NCI-H526 treated with DMSO at 0.1 percent for 48 hours (cell line): Measurements from ENCODE around the gene TC2N.
"Not testable (repeated sequence)": the region's sequence is repeated elsewhere in the genome, so short reads cannot be mapped to it uniquely, and the experiment has no call there.

Experiments used
- DNase-seq: peaks from one replicate; lab custom pipeline; 2025; lab: John Stamatoyannopoulos, UW

Gene TC2N

DNA sequence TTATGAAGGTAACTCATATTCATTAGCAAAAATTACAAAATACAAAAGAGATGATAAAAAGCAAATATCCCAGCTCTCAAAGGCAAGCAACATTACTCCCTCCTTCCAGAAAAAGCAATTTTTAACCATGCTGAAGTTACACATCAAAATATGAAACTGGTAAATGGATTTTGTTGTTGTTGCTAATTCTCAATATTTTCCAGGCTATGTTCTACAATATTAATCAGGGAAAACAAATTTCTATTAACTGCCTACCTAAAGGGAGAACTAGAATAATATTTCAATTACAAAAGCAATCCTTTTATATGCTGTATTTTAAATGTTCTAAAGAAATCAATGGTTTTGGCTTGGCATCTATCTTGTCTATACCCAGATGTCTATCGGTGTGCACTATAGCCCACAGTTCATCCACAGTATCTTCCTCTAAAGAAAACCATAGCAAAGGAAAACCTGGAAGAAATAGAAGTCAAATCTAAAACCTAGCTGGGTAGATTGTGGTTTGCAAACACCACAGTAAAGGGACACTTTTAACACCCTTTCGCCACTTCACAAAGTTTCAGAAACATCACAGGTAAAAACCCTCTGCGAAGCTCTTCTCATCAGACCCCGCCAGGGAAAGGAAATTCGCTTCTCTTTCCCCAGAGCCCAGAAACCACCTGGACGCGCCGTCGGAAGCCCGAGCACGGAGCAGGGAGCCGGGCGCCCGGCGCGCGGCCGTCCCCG, 32.0 kb downstream of the TC2N start:
- DNase-seq = no peak

DNA sequence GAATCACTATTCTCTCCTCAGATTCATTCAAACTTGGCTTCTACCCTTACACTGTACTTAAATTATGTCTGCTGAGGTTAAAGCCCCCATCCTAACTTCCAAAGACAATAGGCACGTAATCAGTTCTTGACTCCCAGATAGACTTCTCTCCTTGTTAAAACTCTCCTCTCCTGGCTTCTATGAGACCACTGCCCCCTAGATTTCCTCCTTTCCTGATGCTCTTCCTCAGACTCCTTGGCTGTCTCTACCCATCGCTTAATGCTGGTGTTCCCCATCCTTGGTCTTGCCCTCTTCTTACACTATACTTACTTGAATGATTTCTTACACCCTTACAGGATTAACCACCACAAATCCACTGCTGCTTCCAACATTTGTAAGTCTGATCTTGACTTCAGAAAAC, 32.8 kb downstream of the TC2N start:
- no peak for DNase-seq

DNA sequence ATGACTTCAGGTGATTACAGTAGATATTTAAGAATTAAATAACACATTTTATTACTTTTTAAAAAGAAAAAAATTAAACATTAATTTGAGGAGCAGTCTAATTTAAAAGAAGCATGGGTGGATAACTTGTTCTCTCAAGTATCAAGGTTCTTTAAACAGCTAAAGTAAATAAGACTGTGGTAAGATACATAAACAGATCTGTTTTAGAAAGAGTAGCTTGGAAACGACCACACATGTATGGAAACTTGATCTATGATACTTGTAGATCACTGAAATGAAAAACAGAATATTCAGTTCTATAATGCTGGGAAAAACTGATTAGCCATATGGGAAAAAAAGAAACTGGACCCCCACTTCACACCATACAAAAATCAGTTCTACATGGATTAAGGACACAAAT, 36.0 kb downstream of the TC2N start:
- DNase-seq = peak; percentile 66

DNA sequence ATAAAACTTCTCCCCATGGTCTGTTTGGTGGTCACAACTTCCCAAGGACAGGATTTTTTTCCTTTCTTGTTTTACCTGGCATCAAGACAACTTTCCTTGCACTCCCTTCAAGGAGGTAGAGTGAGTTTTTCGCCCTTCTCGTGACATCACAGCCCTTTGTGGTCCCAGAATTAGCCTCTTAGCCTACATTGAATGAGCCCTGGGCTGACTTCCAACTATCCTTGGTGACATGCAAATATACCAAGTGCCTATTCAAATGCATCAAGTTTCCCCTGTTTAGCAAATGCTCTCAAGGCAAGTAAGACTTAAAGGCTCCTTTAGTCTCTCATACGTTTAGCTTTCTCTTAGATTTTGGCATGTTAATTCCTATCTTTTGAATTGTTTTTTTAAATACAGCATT, 36.6 kb downstream of the TC2N start:
- peak; percentile 86 for DNase-seq

DNA sequence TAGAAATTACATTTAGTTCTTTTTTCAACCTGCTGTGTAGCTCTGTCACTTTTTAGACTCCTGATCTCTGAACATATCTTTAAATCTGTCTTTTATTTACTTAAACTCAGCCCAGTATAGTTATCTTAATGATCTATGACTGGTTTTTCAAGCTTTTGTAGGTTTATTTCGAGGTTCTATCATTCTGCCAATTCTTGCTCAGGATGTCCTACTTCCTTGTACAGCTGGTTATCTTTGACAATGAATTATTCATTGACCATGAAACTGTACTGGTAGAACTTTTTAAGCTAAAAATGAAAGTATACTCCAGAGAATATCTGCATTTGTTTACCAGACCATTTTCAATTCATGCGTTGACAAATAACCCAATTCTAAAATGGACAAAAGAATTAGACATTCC, 37.8 kb downstream of the TC2N start:
- DNase-seq = no peak

DNA sequence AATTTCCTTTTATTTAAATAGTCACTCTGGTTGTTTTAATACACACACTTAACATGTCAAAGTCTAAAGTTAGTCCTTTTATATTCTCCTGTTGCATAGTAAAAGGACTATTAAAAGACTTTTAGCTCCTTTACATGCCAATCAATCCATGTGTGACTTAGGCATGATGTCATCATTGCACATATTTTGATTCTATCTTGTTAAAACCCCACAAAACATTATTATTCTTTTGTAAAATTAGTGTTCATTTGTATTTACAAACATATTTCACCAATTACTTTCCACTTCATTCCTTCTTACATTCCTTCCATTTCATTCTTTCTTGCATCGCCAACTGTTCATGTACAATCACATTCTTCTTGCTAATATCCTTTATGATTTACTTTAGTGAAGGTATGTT, 39.6 kb downstream of the TC2N start:
- no peak for DNase-seq

DNA sequence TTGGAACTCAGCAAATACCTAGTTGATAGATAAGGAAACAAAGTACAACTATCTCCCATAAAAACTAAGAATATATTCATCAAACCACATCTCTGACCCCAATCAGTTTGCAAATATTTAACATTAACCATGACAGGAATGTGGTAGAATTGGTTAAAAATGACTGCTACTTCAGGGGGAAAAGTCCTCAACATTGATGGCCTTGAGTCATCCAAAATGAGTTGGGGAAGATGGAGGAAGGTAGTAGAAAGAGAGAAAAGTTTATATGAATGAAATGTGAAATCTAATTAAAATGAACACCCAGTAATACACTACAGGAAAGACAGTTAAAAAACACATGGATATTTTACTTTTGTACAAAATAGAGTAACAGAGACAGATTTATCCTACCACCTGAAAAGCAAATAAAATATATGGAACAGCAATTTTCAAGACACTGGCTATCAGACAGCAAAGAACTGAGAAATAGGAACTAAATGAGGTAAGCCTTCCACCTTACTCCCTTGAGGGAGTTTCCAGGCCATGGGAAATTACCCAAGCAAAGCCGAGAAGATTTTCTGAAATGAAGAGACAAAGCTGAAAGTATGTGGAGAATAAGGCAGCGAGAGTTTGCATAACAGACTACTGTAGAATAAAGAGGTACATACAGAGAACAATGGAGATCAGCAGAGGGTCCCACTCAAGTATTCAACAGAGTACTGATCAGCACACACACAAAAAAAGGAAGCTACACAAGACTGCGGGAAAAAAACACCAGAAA, 49.6 kb downstream of the TC2N start:
- DNase-seq = no peak

DNA sequence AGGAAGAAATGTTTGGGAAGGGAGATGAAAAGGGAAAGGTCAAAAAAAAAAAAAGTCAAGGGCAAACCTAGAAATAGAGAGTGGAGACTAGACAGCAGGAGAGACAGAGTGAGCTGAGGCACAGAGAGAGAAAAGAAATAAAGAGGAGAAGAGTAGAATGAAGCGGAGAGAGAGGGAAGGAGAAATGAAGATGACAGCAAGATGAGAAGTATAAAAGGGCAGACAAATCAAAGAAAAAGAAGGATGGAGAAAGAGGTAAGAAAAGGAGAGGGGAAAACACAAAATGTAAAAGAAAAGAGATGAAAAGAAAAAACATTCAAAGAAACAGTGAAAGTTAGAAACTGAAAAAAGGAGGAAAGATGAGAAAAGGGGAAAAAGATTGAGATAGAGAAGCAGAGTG, 53.0 kb downstream of the TC2N start:
- DNase-seq = no peak

DNA sequence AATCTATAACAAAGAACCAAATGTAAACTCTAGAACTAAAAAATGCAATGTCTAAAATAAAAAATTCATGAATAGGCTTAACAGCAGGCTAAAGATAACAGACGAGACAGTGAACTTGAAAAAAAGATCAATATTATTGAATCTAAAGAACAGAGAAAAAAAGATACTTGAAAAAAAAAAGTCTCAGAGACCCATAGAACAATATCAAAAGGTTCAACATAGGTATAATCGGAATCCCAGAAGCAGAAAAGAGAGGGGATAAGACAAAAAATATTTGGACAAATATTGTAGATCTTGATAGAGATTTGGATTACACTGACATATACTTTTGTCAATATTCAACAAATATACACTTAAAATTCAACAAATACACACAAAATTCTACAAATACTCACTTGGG, 56.6 kb downstream of the TC2N start:
- DNase-seq = no peak

DNA sequence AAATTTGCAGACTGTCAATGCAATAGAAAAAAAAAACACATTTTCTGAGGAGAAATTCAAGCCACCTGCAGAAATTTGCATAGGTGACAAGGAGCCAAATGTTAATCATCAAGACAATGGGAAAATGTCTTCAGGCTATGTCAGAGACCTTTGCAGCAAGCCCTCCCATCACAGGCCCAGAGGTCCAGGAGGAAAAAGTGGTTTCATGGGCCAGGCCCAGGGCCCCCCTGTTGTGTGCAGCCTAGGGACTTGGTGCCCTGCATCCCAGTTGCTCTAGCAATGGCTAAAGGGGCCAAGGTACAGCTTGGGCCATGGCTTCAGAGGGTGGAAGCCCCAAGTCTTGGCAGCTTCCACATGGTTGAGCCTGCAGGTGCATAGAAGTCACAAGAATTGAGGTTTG, 60.6 kb downstream of the TC2N start:
- no peak for DNase-seq

DNA sequence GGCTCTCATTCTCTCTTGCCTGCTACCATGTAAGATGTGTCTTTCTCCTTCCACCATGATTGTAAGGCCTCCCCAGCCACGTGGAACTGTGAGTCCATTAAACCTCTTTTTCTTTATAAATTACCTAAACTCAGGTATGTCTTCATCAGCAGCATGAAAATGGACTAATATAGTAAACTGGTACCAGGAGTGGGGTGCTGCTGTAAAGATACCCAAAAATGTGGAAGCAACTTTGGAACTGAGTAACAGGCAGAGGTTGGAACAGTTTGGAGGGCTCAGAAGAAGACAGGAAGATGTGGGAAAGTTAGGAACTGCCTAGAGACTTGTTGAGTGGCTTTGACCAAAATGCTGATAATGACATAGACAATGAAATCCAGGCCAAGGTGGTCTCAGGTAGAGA, 61.2 kb downstream of the TC2N start:
- not testable (repeated sequence) for DNase-seq

DNA sequence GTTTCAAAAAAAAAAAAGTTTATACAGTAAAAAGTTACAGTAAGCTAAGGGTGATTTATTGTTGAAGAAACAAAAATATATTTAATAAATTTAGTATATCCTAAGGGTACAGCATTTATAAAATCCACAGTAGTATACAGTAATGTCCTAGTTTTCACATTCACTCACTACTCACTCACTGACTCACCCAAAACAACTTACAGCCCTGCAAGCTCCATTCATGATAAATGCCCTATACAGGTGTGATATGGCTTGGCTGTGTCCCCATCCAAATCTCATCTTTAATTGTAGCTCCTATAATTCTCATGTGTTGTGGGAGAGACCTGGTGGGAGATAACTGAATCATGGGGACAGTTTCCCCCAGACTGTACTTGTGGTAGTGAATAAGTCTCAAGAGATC, 61.7 kb downstream of the TC2N start:
- DNase-seq = no peak

DNA sequence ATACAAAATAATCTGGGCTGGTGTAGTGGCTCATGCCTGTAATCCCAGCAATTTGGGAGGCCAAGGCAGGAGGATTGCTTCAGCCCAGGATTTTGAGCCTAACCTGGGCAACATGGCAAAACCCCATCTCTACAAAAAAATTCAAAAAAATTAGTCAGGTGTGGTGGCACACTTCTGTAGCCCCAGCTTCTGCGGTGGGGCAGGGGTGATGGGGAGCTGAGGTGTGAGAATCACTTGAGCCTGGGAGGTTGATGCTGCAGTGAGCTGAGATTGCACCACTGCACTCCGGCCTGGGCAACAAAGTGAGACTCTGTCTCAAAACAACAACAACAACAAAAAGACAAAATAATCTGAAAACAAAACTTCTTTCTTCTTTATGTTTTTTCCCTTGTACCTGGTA, 66.0 kb downstream of the TC2N start:
- no peak for DNase-seq

DNA sequence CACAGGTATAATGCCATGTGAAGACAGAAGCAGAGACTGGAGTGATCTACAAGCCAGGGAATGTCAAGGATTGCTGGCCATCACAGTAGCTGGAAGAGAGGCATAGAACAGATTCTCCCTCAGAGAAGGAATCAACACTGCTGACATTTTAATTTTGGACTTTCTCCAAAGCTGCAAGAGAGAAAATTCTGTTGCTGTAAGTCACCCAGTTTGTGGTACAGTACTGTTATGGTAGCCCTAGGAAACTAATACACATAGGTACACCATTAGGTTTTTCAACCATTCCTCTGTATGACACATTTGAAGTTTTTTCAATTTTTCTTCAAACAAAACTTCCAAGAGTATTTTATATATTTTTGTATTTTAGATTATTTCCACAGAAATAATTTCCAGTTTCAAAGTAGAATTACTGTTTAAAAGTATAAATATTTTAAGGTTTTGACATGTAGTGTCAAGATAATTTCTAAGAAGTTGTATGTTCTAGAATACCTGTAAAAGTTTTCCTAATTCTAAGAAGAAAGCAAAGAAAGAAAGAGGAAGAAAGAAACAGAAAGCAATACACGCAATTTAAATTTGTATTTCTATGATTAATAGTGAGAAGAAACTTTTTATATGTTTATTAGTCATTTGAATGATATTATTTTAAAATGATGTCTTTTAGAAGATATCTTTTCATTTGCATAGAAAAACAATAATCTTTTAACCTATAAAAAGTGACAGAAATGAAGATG, 70.6 kb downstream of the TC2N start:
- DNase-seq = no peak

DNA sequence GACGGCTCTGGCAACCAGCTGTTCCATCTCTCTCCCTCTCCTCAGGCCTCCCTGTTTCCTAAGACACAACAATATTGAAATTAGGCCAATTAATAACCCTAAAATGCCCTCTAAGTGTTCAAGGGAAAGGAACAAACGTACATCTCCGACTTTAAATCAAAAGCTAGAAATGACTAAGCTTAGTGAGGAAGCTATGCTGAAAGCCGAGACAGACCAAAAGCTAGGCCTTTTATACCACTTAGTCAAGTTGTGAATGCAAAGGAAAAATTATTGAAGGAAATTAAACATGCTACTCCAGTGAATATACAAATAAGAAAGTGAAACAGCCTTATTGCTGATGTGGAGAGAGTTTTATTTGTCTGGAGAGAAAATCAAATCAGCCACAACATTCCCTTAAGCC, 73.6 kb downstream of the TC2N start:
- no peak for DNase-seq

DNA sequence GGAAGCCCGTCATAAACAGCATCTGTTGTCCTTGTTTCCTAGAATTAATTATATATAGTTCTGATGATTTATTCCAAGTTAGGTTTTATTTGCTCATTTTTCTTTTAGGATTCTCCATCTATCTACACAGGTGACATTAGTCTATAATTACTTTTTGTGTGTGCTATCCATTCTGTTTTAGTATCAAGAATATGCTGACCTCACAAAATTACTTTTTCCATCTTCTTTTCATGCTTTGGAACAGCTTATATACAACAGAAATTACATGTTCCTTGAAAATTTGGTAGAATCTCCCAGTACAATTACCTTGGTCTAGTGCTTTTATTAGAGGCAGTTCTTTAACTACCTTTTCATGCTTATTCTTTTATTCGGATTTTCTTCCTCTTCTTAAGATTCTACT, 81.1 kb downstream of the TC2N start:
- DNase-seq = no peak

DNA sequence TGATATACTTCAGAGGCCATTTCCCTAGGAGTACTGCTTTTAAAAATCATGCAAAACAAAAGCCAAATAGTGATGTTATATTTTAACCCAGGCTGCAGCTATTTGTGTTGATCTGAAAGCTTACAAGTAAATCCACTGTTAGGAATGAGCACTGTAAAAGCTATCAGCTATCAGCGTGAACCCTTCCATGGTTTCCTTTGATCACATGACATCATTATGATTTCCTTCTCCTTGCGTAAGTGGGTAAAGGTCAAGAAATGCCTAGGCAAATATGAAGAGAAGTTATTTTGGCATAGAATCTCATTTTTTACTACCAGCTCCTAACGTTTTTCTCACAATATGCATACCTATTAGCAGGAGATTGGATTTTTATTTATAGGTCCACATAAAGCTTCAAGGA, 86.9 kb downstream of the TC2N start:
- peak; percentile 15 for DNase-seq

DNA sequence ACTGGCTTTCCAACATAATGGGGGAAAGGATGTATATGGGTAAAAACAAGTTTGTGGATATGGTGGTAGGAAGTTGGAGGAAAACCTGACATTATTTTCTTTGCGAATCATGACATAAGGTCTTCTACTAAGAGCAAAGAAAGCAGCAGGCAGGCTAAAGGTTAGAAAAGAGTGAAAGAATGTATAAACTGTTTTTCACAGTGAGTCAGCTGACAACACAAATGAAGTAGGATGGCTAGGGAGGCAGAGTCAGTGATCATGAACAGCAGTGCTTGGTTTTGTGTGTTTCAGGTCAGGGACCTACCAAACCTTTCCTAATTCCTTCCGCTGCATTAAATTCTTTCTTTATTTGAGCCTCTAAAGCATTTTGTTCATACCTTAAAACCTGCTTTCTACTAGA, 89.1 kb downstream of the TC2N start:
- no peak for DNase-seq

DNA sequence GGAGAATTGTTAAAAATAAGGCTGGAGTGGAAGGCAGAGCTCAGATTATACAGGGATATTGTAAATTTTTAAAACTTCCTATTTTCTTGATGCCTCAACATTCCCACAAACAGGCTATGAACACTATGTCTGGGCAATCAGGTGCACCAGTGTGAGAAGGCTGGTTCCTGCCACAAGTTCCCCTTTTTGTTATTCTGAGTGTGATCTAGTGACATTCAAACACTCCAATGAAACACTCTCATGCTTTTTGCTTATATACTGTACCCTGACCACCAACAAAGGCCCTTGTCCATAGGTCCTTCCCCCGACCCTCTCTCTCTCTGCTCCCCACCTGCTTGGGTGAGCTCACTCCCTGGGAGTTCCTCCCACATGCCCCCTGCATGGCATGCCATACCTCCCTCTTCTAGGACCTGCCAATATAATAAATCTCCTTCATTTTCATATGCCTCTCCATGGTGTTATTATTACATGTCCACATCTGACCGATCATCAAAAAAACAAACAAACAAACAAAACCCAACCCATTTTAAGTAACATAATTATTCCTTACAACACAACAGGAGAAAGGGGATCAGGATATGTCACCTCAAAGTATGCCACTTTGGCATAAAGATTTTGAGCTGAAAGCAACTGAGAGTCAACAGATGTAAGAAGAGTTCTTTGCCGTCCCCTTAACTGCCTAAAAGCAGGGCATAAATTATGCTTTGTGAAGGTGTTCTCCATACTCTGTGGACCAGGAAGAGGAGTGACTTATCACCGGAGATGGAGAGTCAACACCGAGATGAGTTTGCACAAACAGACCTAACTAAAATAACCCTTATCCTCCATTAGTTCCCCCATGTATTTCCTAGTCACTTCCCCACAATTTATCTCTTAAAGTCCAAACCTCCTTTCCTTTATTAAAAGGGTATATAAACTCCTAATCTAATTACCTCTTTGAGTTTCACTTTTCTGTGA, 92.9 kb downstream of the TC2N start:
- no peak for DNase-seq

DNA sequence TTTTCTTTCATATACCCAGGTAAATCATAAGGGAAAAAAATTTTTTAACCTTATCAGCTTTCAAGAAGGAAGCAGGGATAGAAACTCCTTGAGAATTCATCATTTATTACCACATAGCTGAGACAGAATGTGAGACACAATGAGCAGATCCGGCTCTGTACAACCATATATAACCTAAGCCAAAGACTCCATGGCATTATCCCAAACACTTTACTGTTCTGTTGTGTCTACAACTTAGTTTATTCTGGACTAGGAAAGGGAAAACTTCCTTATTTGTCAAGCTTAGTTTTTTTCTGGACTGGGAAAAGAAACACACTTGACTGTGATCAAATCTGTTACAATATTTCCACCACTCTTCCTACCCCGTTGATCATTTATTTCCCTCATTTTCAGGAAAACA, 97.2 kb downstream of the TC2N start:
- no peak for DNase-seq

DNA sequence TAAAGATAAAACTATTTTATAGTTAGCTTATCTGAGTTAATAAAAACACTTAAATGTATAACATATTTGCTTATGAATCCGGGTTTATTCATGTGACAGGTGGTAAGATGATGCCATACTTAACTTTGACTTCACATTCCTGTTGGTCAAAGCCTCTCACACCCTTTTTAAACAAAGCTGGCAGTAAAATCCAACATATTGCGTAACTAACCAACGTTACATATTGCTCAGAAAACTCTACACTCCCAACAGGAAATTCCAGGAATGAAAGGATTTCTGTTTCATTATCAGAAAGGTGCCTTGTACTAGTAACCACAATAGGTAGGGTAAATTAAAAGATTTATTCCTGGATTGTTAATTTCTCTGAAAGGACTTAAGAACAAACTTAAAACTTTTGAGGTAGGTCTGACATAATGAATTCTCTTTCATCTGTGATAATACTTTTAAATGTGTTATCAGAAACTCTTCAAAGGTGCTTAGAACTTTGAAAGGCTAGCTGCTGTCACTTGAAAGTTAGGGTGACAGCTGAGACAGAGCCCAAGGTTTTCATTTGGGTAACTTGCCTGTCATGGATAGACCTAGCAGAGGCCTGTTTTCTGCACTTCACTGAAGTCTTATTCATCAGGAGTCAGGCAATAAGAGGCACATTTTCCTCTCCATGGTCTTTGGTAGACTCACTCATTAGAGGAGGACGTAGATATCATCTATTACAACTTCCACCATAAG, 111.6 kb downstream of the TC2N start:
- no peak for DNase-seq
